Left kidney (tissue), 8 donors: Measurements from ENCODE around the gene RBM44. TPM values are rescaled to one million over a fixed set of nuclear protein-coding genes. Genes with fewer than 3 reads are reported as not detected.
"Not testable (repeated sequence)": the region's sequence is repeated elsewhere in the genome, so short reads cannot be mapped to it uniquely, and the experiment has no call there.

ENCODE experiments used
- DNase-seq: peaks from one replicate; pipeline ENCODE4 v3.0.0-alpha.2; 2013
- long read RNA-seq, 8 donors: transcript quantifications; one replicate each; lab custom pipeline, GENCODE V29; 2026
- polyA plus RNA-seq: library from polyadenylated mRNA; unstranded; fragments of 120-200 nt; gene quantifications from one replicate; pipeline ENCODE4 v1.2.1, GENCODE V29; 2013; ENCODE audit not compliant: insufficient read length

The RBM44 gene, protein sequence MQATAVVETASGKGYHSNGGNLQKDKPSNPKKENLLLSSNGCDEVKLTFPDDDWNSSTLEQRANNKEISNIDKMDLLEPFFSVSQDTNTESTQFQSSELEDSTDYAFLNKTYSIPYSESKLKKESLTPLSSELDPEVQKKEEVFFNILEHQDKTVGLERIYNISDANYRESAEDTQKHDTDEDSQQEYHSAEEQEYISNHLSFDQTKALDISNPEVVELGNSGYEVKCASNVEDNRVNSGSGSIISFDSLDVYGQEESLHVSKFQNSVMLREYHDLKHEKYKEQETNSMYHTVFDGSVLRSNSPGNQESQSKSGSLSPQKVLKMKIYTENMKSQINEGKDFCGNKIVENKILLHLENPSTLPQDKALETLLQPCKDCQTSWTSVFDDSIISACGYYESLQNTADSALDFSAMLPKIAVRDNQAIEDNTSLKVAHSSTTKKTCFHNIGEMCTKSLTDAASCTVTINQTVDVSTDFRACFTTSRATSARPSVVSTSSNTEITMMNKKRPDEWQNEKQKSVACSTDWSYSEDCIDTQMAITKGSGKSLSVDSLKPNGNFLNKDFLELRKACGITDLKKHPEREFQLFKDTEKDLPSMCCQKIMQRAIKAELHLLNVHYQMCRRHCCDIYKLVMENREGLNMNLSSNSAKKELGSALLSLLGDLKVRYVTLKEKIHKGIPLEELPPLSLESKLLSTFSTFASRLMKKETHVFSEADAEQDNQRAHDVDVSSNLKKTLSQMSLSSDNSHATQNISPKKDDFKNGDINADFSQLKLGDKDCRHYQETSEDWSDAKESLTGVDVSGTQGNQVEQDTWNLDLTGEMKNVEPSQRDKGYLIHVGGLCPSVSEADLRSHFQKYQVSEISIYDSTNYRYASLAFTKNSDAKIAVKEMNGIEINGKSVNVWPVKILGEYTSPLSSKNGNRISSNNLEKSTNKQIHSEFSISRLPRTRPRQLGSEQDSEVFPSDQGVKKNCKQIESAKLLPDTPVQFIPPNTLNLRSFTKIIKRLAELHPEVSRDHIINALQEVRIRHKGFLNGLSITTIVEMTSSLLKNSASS
- polyA plus RNA-seq = 0.78 TPM
- long read RNA-seq, donor 1 = 0 reads
- long read RNA-seq, donor 2 = 0 reads
- long read RNA-seq, donor 3 = 0 reads
- long read RNA-seq, donor 4 = 0 reads
- long read RNA-seq, donor 5 = 0 reads
- long read RNA-seq, donor 6 = 0 reads
- long read RNA-seq, donor 7 = 0 reads
- long read RNA-seq, donor 8 = 0 reads

DNA sequence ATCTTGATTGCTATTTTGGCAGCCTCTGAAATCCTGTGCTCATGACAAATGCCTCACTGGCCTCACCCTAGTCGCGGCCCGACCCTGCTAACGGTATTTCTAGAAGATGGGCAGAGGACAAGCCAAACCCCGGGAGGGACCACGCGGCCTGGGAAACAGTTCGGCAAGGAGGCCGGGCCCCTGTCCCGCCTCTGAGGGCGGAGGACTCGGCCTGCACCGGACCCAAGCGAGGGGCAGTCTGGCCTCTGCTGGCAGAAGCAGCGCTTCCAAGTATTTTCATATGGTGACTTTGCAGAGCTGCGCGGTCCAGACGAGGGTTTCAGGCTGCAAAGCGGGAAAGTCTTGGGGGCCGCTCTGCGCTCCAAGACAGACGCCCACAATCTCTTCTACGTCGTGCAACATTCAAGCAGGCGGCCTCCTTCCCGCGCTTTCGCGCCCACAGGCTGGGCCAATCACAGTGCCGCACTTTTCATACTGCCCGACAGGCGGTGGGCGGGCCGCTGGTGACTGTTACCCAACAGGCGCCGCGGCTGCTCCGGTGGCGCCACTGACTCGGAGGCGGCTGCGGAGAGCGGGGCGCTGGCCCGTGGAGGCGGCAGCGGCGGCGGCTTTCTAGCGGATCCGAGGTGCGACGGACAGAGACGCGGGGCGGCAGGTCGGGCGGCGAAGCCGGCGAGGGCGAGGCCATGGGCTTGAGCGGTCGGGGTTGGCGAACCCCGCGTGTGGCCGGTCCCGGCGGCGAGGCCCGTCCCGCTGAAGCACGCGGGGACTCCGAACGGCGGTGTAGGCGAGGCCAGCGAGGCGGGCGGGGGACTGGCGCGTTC is at the start of gene RBM44:
Gene RBM44 (plus strand): TSS at position 544 of the 824 bp plus-strand sequence. CDS start 14,831 bp downstream, outside the sequence.
- DNase-seq = no peak

DNA sequence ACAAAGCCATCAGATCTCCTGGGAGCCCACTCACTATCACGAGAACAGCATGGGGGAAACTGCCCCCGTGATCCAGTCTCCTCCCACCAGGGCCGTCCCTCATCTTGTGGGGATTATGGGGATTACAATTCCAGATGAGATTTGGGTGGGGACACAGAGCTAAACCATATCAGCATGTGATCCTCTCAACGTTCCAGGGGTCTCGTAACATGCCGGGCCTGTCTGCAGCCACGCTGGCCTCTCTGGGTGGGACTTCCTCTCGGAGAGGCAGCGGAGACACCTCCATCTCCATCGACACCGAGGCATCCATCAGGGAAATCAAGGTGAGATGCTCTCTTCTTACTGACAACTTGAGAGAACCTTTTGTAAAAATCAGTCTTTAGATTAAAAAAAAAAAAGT is 49.6 kb upstream of the RBM44 start:
- no peak for DNase-seq

DNA sequence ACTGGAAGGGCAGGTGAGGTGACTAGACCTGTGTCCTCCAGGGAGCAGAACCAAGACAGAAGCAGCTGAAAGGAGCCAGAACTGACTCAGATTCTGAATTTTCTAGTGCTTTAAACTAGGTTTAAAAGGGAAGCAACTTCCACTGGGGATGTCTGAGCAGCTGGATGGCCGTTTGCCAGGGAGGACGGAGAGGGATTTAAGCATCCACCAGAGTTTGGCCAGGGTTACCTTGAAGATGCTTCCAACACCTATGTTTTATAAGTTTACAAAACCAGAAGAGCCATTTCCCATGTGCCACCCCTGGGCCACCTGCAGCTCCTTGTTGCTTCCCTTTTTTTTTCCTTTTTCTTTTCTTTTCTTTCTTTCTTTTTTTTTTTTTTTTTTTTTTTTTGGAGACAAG is 48.6 kb upstream of the RBM44 start:
- DNase-seq = no peak

DNA sequence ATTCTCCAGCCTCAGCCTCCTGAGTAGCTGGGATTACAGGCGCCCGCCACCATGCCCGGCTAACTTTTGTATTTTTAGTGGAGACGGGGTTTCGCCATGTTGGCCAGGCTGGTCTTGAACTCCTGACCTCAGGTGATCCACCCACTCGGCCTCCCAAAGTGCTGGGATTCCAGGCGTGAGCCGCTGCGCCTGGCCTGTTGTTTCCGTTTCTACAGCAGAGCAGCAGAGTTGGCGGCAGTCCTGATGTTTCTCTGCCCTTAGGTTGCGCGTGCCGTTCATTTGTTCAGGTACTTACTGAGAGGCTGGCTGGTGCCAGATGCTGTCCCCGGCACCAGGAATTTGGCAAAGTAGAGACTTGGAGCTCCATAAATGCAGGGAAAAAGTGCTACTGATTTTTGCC is 48.1 kb upstream of the RBM44 start:
- not testable (repeated sequence) for DNase-seq

DNA sequence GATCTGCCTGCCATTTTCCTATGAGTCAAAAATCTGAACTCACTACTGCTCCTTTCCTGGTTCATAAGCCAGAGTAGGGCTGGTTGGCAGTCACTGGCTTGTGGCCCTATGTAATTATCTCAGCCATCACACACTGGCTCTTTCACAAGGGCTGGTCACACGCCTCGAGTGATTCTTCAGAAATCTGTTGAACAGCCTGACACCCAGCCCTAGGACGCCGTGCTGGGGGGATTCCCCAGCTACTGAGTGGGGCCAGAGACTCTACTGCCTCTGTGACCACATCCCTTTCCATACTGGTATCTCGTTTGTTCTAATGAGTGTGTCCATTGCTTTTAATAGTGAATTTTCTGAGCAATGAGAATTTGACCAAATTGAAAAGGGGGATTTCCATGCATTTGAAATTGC is 45.8 kb upstream of the RBM44 start:
- DNase-seq = no peak

DNA sequence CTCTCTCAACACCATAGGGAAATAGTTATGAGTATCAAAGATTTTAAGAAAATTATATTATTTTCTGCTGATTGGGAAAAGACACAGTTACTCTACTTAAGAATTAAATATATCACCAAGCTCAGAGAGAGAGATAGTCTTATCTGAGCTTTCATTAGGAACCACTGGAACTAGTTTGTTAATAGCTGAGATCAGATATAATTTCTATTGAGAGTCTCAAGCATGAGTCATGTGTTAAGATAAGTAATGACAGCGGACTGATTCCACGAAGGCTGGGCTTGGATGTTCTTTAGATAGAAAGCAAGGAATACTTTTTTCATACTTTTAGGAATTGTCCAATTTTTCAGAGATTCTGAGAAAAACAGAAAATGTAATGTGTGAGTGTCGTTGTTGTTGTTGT is 44.4 kb upstream of the RBM44 start:
- DNase-seq = no peak

DNA sequence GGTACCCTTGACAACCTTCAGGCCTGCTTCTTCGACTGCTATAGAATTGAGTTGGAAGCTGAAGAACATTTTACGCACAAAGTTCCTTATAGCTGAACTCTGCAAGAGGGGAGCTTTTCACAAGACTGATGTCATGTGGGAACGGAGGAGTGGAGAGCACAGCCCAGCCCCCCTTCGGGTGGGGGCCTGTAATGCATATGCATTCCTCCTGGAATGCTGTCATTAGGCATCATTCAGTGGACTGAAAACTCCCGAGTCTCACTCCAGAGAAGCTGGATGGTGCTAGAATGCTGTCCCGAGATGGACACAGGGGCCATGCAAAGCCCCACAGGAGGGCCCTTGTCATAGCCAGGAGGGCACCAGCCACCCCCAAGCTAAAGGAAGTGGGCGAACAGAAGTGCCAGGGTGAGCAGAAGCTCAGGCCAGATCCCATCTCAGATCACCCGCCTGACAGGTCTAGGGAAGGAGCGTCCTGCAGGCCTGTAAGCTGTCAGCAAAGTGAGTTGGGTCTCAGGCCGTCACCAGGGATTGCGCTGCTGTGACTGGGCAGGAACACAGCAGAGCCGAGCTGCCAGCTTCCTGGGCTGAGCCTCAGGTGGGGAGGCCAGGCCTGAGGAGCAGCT is 43.8 kb upstream of the RBM44 start:
- no peak for DNase-seq

DNA sequence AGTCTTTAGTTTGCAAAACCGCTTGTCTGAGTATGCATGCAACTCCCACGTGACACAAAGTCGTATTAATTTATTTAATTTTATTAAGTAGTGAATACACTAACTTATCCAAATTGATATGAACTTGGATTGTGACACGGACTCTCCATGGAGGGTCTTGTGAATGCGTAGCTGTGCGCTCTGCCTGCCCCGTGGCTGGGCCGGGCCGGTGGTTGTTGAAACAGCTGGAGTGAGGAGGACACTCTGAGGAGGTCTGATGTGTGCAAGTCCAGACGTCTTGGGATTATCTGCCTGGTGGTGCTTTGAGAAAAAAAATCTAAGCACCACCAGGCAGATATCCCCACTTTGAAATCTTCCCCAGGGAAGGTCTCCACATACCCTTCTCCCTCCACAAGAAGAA is 41.0 kb upstream of the RBM44 start:
- DNase-seq = no peak

DNA sequence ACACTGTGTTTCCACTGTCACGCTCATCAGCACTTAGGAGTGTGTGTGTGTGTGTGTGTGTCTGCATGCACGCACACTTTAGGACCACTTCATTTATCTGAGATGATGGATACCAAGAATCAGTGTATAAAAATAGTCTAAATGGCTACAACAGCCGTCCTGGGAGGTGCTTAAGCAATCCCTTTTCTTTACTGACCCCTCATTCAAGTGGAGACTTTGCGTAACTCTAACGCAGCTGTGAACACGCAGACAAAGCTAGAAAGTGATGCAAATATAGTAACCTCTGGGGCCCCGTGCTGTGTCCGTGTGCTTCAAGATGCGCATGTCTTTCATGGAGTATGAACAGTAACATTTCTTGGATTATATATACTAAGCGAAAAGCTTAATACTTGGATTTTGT is 40.4 kb upstream of the RBM44 start:
- no peak for DNase-seq

DNA sequence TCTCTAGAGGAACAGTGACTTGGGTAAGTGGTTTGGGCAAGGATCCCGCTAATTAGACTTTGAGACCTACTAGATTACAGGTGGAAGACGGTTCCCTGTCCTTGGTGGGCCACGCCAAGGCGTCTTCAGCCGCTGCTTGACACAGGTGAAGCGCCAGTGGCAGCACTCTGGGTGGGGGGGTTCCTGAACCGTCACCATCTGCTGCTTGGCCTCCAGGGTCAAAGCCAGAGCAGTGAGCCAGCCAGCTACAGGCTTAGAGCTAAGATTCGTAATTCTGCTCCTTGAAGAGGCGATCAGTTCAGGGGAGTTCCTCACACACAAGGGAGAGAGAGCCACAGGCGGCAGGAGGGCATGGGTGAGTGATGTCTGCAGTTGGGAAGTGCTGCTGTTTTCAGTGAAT is 39.4 kb upstream of the RBM44 start:
- DNase-seq = no peak

DNA sequence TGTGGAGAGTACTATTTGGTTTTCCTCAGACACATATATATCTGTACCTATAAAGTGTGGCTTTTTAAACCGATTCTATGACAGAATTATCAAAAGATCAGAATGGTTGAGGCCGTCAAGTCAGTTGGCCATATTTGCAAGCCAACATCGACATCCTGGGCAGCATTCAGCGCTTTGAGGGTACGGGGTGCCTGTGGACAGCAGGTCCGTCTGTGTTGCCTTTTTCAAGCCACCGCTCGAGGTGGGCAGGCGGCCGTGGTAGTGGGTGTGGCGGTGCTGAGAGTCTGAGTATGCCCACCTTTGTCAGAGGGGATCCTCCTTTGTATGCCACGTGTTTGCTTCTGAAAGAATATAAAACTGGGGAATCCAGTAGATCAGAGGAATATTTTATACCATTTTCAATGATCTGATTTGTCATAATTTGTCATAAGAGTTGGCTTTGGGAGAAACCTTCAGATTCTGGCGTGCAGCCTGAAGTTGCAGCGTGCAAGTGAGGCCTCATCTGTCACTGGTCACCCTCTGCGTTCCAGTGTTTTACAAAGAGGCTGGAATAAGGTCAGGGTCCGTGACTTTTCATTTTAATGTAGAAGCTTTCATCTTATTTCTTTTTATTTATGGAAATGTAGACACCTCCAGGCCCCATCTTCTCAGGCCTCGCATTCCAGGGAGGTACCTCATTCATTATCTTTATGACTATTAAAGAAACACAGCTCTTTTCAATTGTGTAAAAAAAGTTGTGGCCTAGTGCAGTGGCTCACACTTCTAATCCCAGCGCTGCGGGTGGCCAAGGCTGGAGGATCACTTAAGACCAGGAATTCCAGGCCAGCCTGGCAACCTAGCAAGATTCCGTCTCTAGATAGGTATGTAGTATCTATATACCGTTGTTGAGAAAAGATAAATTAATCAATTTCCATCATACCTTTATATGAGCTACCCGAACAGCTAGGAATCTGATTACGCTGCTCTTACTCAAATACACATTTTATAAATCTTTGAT is 37.8 kb upstream of the RBM44 start:
- no peak for DNase-seq

DNA sequence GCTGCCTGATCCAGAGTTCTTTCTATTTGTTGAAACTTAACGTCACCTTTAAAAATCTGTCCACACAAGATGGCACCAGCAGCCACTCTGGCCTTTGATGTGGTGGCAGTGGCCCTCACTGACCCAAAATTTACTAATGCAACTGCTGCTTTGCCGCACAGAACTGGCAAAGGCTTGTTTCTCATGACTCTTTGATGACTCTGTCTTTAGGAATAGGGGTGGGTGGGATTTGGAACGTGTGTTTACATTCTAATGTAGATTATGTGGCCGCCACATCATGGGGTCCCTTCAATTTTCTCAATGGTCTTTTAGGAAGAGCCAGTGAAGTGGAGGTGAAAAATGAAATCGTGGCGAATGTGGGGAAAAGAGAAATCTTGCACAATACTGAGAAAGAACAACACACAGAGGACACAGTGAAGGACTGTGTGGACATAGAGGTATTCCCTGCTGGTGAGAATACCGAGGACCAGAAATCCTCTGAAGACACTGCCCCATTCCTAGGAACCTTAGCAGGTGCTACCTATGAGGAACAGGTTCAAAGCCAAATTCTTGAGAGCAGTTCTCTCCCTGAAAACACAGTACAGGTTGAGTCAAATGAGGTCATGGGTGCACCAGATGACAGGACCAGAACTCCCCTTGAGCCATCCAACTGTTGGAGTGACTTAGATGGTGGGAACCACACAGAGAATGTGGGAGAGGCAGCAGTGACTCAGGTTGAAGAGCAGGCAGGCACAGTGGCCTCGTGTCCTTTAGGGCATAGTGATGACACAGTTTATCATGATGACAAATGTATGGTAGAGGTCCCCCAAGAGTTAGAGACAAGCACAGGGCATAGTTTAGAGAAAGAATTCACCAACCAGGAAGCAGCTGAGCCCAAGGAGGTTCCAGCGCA is 36.0 kb upstream of the RBM44 start:
- DNase-seq = not testable (repeated sequence)

DNA sequence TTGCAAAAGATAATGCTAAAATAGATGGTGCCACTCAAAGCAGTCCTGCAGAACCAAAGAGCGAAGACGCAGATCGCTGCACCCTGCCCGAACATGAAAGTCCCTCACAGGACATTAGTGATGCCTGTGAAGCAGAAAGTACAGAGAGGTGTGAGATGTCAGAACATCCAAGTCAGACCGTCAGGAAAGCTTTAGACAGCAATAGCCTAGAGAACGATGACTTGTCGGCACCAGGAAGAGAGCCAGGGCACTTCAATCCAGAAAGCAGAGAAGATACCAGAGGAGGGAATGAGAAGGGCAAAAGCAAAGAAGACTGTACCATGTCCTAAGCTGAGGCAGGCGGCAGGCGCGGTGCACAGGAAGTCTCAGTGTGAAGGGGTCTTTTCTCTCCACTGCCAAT is 34.8 kb upstream of the RBM44 start:
- DNase-seq = no peak

DNA sequence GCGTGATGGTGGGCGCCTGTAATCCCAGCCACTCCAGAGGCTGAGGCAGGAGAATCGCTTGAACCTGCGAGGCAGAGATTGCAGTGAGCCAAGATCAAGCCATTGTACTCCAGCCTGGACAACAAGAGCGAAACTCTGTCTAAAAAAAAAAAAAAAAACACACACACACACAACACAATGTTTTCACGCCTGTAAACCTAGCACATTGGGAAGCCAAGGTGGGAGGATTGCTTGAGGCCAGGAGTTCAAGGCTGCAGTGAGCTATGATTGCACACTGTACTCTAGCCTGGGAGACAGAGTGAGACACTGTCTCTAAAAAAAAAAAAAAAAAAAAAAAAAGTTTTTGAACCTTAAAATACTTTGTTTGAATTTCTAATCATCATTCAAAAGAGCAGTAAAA is 33.5 kb upstream of the RBM44 start:
- not testable (repeated sequence) for DNase-seq

DNA sequence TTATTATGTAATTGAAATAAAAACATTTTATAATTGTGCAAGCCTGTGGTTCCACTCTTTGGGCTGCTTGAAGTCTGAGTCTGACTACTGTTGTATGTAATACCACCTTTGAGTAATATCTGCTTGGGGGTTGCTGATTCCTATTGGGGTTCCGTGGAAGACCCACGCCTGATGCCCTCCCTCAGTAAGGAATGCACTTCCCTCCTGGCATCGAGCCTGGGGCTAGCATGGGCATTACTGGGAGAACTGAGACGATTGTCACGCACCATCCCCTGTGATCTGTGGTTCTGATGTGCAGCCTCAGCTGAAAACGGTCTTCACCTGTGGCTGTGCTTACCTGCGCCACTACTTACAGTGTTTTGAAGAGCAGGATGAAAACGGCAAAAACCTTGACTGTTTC is 32.7 kb upstream of the RBM44 start:
- DNase-seq = no peak

DNA sequence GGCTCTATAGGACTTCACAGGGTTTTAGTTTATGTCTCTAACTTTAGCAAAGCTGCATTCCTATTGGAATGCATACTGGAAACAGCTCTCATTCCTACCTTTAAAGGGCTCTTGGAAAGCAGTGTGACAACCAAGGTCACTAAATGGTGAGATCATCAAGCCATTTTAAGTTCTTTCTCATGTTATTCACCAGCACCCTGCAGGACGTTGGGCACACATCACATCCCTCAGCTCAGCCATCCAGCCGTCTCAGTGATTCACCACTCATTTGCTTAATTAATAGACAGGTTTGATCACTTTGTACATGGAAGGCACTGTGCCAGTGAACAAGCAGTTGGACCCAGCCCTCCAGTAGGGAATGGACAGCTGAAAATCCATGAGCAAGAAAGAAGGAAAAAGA is 32.2 kb upstream of the RBM44 start:
- no peak for DNase-seq

DNA sequence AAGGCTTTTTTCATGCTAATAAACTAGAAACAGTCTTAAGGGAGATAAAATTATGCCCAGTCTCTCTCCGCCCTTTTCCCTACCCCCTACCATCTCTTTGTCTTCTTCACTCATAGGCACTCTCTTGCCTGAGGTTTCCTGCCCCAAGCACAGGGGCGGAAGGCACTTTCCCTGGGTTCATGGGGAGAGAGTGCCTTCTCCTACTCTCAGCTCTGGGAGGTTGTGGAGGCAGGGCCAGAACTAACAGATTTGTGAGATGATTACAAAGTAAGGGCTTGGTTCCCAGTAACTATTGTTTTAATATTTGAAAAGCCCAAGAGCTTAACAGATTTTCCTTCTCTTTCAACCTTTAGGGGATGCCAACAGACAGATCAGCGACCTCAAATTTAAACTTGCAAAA is 26.1 kb upstream of the RBM44 start:
- DNase-seq = no peak

DNA sequence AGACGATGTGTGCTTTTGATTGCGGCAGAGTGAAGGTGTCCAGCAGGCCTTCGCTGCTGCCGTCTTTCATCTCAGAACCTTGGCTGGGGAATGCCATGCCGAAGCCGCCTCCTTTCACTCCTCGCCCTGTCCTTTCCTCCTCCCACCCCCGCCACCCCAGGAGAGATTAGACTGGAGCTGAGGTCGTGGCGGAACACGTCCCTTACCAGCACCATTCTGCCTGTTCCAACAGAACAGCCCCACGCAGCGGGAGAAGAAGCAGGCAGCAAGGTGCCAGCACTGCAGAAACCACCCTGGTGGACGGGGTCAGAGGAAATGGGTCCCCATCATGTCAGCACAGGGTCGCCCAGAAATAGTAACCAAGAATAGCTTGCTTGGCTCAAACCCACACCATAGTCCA is 24.8 kb upstream of the RBM44 start:
- no peak for DNase-seq
